Lower leg skin (tissue), 4 donors: Measurements from ENCODE around the gene GYPC. TPM values are rescaled to one million over a fixed set of nuclear protein-coding genes. Genes with fewer than 3 reads are reported as not detected.

Experiments used
- DNase-seq, 2 donors: peaks; one replicate each; pipeline ENCODE4 v3.0.0-alpha.2; 2019; ENCODE audit warnings: low spot score in 2 of 2
- H3K4me3 ChIP-seq: fragments of 200-600 bp; sonication (generic); 2 replicates; pipeline ENCODE4 v1.5.1; 2017; ENCODE audit warnings: mild to moderate bottlenecking, low read depth; ENCODE audit not compliant: poor library complexity, severe bottlenecking
- CTCF ChIP-seq, 3 donors: fragments of 450-650 bp; IDR thresholded peaks; one replicate each; pipeline ENCODE4 v1.5.1; 2016; ENCODE audit warnings: antibody characterized with exemption in 3 of 3, mild to moderate bottlenecking in 3 of 3, moderate library complexity in 2 of 3
- POLR2A ChIP-seq, 2 donors: fragments of 450-650 bp; IDR thresholded peaks; one replicate each; pipeline ENCODE4 v1.6.1; 2016 to 2017; ENCODE audit warnings: antibody characterized with exemption in 2 of 2, mild to moderate bottlenecking in 1 of 2, moderate library complexity in 1 of 2
- WGBS, 2 donors: methylation state at CpG; one replicate each; pipeline ENCODE4 v1.1.5; 2018; 5-methylcytosine and 5-hydroxymethylcytosine counted together
- intact Hi-C: fragments of 100-400 bp; cut with DNase I; formaldehyde crosslinking; loops from one replicate; pipeline ENCODE4 v1.15.0; 2023; ENCODE audit warnings: low total_unique reads
- total RNA-seq, 4 donors: library from RNA; depleted of rRNA; stranded (reverse); fragments of >200 nt; gene quantifications; one replicate each; pipeline ENCODE4 v1.1.0, GENCODE V29; 2016

Gene GYPC
- total RNA-seq, 4 donors from 2014 or later: 16.9 to 55.6 (median 21.7) TPM

- TF ChIP-seq CTCF (IDR thresholded peaks at IDR 0.05) (no peak), POLR2A (IDR thresholded peaks at IDR 0.05) (no peak)
- intact Hi-C loops: no loop called here
- WGBS, 2 donors: 73 to 91% methylated on average over 1 of the region's 1 CpG
- DNase-seq: no peak
- no peak overlapping the region for H3K4me3 ChIP-seq
Measured at GRCh38 chr2:126733795-126734194, 77.8 kb downstream of the GYPC start.

DNA sequence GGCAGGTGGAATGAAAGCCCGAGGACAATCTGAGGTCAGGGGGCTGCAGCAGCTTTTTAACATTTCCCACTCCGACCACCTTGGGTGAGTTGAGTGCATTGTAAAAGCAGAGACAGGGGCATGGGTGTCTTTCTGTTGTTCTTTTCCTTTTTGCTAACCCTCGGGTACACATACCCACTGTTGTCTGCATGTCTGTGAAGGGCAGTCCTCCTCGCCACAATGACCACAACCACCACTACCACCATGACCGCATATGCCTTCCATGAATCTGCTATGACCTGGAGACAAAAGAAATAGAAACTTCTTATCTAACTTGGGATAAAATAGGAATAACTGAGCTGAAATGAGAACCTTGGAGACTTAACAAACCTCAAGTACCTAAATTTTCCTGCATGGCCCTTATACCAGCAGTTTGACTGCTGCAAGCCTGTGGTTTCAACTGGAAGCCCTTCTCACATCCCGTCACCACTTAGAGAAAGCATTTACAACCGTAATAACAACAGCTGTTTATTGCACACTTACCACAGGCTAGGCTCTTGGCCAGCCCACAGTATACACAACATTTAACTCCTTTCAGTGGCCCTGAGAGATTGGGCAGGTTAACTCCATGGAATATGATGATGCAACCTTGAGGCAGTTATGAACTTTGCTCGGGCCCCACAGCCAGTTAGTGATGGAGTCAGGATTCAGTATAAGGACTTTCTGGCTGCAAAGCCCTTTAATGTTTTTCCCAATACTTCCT lies 80.3 kb downstream of the GYPC start:
- DNase-seq: no peak
- intact Hi-C loops: no loop called here
- no peak for TF ChIP-seq POLR2A (IDR thresholded peaks at IDR 0.05)
- TF ChIP-seq CTCF (IDR thresholded peaks at IDR 0.05): no peak
- 73 to 77% methylated on average over 8 of the region's 8 CpGs for WGBS, 2 donors
- no peak overlapping the region for H3K4me3 ChIP-seq

DNA sequence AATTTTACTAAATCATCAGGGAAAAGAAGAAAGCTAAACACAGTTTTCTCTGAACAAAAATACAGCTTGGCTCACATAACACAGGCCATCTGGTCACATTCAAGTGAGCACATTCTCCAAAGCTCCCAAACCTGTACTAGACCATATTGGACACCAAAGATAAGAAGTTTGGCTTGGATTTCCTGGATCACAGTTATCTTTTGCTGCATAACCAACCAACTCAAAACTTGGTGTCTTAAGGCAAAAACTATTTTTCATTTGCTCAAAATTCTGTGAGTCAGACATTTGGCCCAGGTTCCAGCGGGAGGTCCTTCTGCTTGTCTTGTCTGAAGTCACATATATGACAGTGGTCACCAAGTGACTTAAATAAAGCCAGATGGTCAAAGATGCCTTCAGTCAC lies 83.2 kb downstream of the GYPC start:
- WGBS, 2 donors: 60 to 88% methylated on average over 1 of the region's 1 CpG
- no peak for DNase-seq
- TF ChIP-seq CTCF (IDR thresholded peaks at IDR 0.05) (no peak), POLR2A (IDR thresholded peaks at IDR 0.05) (no peak)
- intact Hi-C loops: no loop called here
- H3K4me3 ChIP-seq: no peak overlapping the region

GRCh38 chr2:126744640-126745039 lies 88.7 kb downstream of the GYPC start:
- intact Hi-C loops: no loop called here
- TF ChIP-seq POLR2A (IDR thresholded peaks at IDR 0.05): no peak
- TF ChIP-seq CTCF (IDR thresholded peaks at IDR 0.05): no peak
- no peak for DNase-seq
- no peak overlapping the region for H3K4me3 ChIP-seq
- WGBS, 2 donors: 80 to 86% methylated on average over 3 of the region's 3 CpGs

Other genes starting within 250 kb of the GYPC start
- gene TEX51, start 242.7 kb downstream of the GYPC start, total RNA-seq: not detected